Endothelial cell of umbilical vein (primary cell): ENCODE measurements around the gene FYCO1.

Experiments used
- CTCF ChIP-seq, 2 donors: IDR thresholded peaks; 1 replicate in 1 of 2; 2 replicates in 1 of 2; pipeline ENCODE4 v1.5.1; 2011; ENCODE audit warnings: low read length in 2 of 2, mild to moderate bottlenecking in 2 of 2, moderate library complexity in 2 of 2, control low read depth in 1 of 2, inconsistent platforms in 1 of 2, low read depth in 1 of 2; ENCODE audit not compliant: insufficient read depth in 1 of 2; ENCODE audit errors: extremely low read depth in 1 of 2
- EZH2 ChIP-seq: IDR thresholded peaks from 2 replicates; pipeline ENCODE4 v1.6.1; 2012; ENCODE audit warnings: borderline replicate concordance, low read depth, mild to moderate bottlenecking, moderate library complexity, low read length, inconsistent platforms; ENCODE audit not compliant: severe bottlenecking
- FOS ChIP-seq: IDR thresholded peaks from 2 replicates; pipeline ENCODE4 v1.6.1; 2011; ENCODE audit warnings: mild to moderate bottlenecking, low read length, moderate library complexity, borderline replicate concordance; ENCODE audit not compliant: insufficient read depth
- MAX ChIP-seq: IDR thresholded peaks from 2 replicates; pipeline ENCODE4 v1.6.1; 2011; ENCODE audit not compliant: insufficient read depth, insufficient read length
- MYC ChIP-seq: IDR thresholded peaks from one replicate; pipeline ENCODE4 v1.6.1; 2011; ENCODE audit warnings: mild to moderate bottlenecking, low read depth, low read length
- POLR2A ChIP-seq: IDR thresholded peaks from 2 replicates; pipeline ENCODE4 v1.6.1; 2012; ENCODE audit warnings: low read depth, mild to moderate bottlenecking, control low read depth, low read length
- POLR2AphosphoS5 ChIP-seq: IDR thresholded peaks from 2 replicates; pipeline ENCODE4 v1.6.1; 2012; ENCODE audit warnings: low read depth, mild to moderate bottlenecking, control low read depth, low read length, moderate library complexity; ENCODE audit not compliant: insufficient read depth

- TF ChIP-seq POLR2AphosphoS5 (no peak), CTCF (IDR thresholded peaks at IDR 0.05; ENCODE audit: extremely low read depth in 1 of 2, insufficient read depth in 1 of 2, low read depth in 1 of 2, low read length in 2 of 2) (no peak), FOS (no peak), EZH2 (no peak), MAX (no peak), POLR2A (no peak), MYC (no peak)
Measured at GRCh38 chr3:45889337-45889736, 106.3 kb downstream of the FYCO1 start.
